ENCODE results near the gene CSRNP3.

Gene CSRNP3

DNA sequence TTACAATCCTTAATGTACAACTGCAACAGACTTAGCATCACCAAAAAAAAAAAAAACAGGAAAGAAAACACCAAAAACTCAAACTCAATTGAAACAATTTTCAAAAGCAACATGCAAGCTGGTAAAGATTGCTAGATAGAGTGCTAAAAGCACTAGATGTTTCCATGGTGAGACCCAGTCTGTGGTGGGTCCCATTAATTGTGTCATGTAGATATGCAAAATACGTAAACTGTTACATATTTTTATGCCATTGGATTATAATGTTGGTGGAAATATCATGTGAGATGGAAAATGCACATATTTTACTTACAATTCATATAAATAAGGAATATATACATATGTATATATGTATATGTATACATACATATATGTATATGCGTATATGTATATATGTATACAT is 30.5 kb downstream of the CSRNP3 start:
- TF ChIP-seq, protein P1, sequence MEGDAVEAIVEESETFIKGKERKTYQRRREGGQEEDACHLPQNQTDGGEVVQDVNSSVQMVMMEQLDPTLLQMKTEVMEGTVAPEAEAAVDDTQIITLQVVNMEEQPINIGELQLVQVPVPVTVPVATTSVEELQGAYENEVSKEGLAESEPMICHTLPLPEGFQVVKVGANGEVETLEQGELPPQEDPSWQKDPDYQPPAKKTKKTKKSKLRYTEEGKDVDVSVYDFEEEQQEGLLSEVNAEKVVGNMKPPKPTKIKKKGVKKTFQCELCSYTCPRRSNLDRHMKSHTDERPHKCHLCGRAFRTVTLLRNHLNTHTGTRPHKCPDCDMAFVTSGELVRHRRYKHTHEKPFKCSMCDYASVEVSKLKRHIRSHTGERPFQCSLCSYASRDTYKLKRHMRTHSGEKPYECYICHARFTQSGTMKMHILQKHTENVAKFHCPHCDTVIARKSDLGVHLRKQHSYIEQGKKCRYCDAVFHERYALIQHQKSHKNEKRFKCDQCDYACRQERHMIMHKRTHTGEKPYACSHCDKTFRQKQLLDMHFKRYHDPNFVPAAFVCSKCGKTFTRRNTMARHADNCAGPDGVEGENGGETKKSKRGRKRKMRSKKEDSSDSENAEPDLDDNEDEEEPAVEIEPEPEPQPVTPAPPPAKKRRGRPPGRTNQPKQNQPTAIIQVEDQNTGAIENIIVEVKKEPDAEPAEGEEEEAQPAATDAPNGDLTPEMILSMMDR (IDR thresholded peaks at IDR 0.05; ENCODE audit: low read depth, low read length, missing control alignments), result no peak
- in situ Hi-C loops (cut with HindIII; ENCODE audit: low sequenced_read_pairs), result no loop called here
- no peak overlapping the region for H3K4me3 ChIP-seq (ENCODE audit: low read depth, low read length)
- no peak for DNase-seq (ENCODE audit: low read depth)

DNA sequence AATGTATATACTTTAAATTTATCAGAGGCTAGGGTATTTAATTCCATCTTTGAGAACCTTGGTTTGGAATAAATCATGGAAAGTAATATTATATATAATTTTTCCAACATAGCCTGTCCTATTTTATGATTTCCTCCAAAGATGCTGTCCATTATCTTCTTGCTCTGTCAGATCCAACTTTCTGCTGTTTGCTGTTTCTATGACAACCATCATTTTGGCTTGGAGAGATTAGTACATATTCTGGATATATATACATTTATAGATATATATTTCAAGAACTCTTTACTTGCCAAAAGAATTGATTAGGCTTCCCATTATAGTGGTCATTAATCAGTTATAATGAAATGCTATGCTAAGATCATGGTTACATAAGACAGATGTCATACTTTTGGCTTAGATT is 31.3 kb downstream of the CSRNP3 start:
- in situ Hi-C loops (cut with HindIII; ENCODE audit: low sequenced_read_pairs), result no loop called here

DNA sequence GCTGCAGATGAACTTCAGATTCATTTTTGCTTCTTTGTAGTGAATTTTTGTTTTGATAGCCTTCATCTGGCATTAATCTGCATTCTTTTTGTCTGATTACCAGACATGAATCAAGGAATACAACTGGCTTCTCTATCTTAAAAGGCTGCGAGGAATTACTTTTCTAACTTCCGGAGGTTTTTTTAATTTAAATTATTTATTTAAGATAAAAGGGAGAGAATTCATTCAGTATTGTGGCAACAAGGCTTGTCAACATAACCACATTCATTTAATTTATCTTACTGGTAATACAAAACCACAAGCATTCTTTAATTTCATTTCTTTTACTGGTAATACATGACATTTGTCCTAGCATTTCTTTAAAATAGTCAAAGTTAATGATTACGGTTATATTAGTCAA is 36.0 kb downstream of the CSRNP3 start:
- in situ Hi-C loops (cut with HindIII; ENCODE audit: low sequenced_read_pairs), result no loop called here
- TF ChIP-seq, protein P1 (IDR thresholded peaks at IDR 0.05; ENCODE audit: low read depth, low read length, missing control alignments), result no peak
- no peak overlapping the region for H3K4me3 ChIP-seq (ENCODE audit: low read depth, low read length)
- DNase-seq (ENCODE audit: low read depth), result no peak

More for the DNA sequence above, 31.3 kb downstream of the CSRNP3 start:
- no peak overlapping the region for H3K4me3 ChIP-seq (ENCODE audit: low read depth, low read length)
- no peak for DNase-seq (ENCODE audit: low read depth)
- TF ChIP-seq, protein P1 (IDR thresholded peaks at IDR 0.05; ENCODE audit: low read depth, low read length, missing control alignments), result no peak

DNA sequence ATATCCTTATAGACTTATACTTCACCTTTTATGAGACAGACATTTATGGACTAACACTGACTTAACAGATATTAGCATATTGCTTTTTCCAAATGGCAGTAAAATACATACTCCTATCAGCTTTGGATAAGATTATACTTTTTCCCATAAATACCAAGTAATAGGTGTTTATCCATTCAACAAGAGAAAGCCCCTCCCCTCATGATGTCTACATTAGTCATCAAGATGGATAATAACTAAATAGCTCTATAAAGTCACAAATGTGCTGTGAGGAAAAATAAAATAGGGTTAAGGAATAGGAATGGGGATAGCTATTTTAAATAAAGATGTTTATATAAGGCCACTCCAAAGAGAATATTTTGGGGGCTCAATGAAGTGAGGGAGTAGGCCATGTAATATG is 39.4 kb downstream of the CSRNP3 start:
- in situ Hi-C loops (cut with HindIII; ENCODE audit: low sequenced_read_pairs), result no loop called here
- no peak overlapping the region for H3K4me3 ChIP-seq (ENCODE audit: low read depth, low read length)
- no peak for DNase-seq (ENCODE audit: low read depth)
- TF ChIP-seq, protein P1 (IDR thresholded peaks at IDR 0.05; ENCODE audit: low read depth, low read length, missing control alignments), result no peak

DNA sequence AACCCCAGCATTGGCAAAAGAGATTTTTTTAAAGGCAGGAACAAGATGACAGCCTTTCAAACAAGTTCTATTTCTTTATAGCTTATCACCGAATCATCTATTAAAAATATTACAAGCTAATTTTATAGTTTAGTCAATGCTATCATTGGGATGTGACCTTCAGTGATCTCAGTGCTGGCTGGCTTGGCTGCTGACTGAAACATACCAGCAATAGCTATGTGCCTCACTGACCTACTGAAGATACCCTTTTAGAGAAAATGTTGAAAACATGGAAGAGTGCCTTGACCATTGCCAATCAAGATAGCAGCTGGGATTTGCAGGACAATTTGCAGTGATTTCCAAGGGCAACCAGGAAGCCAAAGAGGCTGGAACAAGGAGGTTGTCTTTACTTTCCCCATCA is 44.0 kb downstream of the CSRNP3 start:
- in situ Hi-C loops (cut with HindIII; ENCODE audit: low sequenced_read_pairs), result no loop called here
- TF ChIP-seq, protein P1 (IDR thresholded peaks at IDR 0.05; ENCODE audit: low read depth, low read length, missing control alignments), result no peak
- no peak for DNase-seq (ENCODE audit: low read depth)
- H3K4me3 ChIP-seq (ENCODE audit: low read depth, low read length), result no peak overlapping the region

DNA sequence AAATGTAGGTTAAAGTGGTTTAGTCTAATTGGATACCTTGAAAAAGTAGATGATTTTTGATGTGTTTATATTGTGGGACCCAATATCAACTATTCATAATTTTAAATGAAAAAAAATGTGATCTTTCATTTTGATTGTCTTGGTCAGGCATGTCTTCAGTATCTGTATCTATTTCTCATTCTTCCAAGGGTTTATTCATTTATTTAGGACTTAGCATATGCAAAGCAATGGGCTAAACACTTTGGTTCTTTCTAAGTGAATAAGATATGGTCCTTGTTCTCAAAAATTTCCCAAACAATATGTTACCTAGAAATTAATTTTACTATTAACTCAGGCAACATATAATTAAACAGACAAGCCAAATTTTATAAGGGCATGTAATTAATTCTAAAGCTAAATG is 49.1 kb downstream of the CSRNP3 start:
- TF ChIP-seq, protein P1 (IDR thresholded peaks at IDR 0.05; ENCODE audit: low read depth, low read length, missing control alignments), result no peak
- no peak overlapping the region for H3K4me3 ChIP-seq (ENCODE audit: low read depth, low read length)
- in situ Hi-C loops (cut with HindIII; ENCODE audit: low sequenced_read_pairs), result no loop called here
- DNase-seq (ENCODE audit: low read depth), result no peak

DNA sequence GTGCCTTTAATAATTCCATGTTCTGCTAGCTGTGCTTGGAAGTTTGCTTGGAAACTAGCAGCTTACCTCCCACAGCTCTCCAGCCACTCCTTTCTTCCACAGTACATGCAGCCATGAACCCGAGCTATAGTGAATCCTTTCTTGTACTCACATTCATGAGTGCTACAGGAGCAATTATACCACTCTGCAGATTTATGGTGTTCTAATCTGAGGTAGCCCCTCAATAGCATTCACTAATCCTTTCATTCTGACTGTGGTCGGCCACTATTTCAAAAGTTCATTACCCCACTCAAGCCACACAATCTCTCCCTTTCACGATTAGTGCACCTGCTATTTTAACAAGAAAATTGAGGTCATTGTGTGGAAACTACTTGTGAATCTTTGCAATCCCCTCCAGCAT is 53.2 kb downstream of the CSRNP3 start:
- no peak for DNase-seq (ENCODE audit: low read depth)
- in situ Hi-C loops (cut with HindIII; ENCODE audit: low sequenced_read_pairs), result no loop called here
- no peak overlapping the region for H3K4me3 ChIP-seq (ENCODE audit: low read depth, low read length)
- TF ChIP-seq, protein P1 (IDR thresholded peaks at IDR 0.05; ENCODE audit: low read depth, low read length, missing control alignments), result no peak

All from astrocyte of the cerebellum (primary cell).